Measurements from ENCODE around the gene HOXA3.

HOXA3 gene

GRCh38 chr7:27177795-27178320 lies 25.5 kb upstream of the HOXA3 start:
- no peak for DNase-seq (ENCODE audit: low spot score)

GRCh38 chr7:27176962-27177794 lies 24.8 kb upstream of the HOXA3 start:
- DNase-seq (ENCODE audit: low spot score), result no peak

GRCh38 chr7:27176524-27176845 lies 24.1 kb upstream of the HOXA3 start:
- DNase-seq (ENCODE audit: low spot score), result no peak

GRCh38 chr7:27175626-27176523 lies 23.5 kb upstream of the HOXA3 start:
- no peak for DNase-seq (ENCODE audit: low spot score)

GRCh38 chr7:27174874-27175625 lies 22.7 kb upstream of the HOXA3 start:
- no peak for DNase-seq (ENCODE audit: low spot score)

- DNase-seq (ENCODE audit: low spot score), result no peak
Observed at GRCh38 chr7:27173956-27174873, 21.8 kb upstream of the HOXA3 start, which contains the start of gene HOXA10. HOXA10 (minus strand) TSS chr7:27174320; CDS start chr7:27174306, 14 bp downstream.

- no peak for DNase-seq (ENCODE audit: low spot score)
Observed at GRCh38 chr7:27173511-27173955, 21.1 kb upstream of the HOXA3 start.

- DNase-seq (ENCODE audit: low spot score), result no peak
Observed at GRCh38 chr7:27172823-27173510, 20.6 kb upstream of the HOXA3 start.

GRCh38 chr7:27172315-27172774 lies 20.0 kb upstream of the HOXA3 start:
- no peak for DNase-seq (ENCODE audit: low spot score)

- DNase-seq (ENCODE audit: low spot score), result no peak
Observed at GRCh38 chr7:27171637-27172314, 19.4 kb upstream of the HOXA3 start.

- no peak for DNase-seq (ENCODE audit: low spot score)
Observed at GRCh38 chr7:27171325-27171636, 18.9 kb upstream of the HOXA3 start.

GRCh38 chr7:27170426-27171324 lies 18.3 kb upstream of the HOXA3 start:
- DNase-seq (ENCODE audit: low spot score), result no peak

- no peak for DNase-seq (ENCODE audit: low spot score)
Observed at GRCh38 chr7:27169658-27170425, 17.5 kb upstream of the HOXA3 start.

- no peak for DNase-seq (ENCODE audit: low spot score)
Observed at GRCh38 chr7:27168265-27168947, 16.0 kb upstream of the HOXA3 start.

- no peak for DNase-seq (ENCODE audit: low spot score)
Observed at GRCh38 chr7:27167916-27168264, 15.5 kb upstream of the HOXA3 start.

GRCh38 chr7:27166531-27167505 lies 14.4 kb upstream of the HOXA3 start:
- DNase-seq (ENCODE audit: low spot score), result no peak
